ENCODE results near the gene PDE4D.
"Not testable (repeated sequence)": the region's sequence is repeated elsewhere in the genome, so short reads cannot be mapped to it uniquely, and the experiment has no call there.

Gene PDE4D

DNA sequence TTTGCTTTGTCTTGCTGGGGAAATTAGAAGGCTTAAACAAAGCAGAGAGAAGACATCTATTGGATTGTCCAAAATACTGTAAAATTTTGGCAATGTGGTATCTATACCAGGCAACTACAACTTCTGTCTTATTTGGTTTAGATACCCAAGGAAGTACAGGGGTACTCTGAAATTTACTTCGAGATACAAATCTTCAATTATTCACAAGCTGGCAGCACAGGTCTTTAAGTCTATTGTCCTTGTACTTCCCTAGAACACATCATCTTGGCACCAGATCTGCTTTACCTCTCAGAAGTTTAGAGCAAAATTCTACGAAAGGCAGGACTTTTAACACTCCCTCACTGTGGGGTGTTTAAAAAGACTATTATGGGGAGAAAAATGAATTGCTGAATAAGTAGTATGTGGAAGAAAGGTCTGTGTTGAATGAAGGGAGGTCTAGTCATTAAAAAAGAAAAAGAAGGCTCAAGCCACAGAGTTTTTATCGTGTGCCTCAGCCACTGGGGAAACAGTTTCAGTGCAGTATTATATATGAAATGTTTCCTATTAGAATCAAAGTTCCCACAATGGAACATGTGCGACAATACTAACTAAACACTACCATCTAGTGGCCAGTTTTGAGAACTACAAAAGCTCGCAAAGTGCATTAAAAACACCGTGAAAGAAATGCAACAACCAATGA is 93.7 kb downstream of the PDE4D start:
- DNase-seq (ENCODE audit: low read depth): no peak

GRCh38 chr5:59798862-59799667 is 94.5 kb downstream of the PDE4D start:
- no peak for DNase-seq (ENCODE audit: low read depth)

DNA sequence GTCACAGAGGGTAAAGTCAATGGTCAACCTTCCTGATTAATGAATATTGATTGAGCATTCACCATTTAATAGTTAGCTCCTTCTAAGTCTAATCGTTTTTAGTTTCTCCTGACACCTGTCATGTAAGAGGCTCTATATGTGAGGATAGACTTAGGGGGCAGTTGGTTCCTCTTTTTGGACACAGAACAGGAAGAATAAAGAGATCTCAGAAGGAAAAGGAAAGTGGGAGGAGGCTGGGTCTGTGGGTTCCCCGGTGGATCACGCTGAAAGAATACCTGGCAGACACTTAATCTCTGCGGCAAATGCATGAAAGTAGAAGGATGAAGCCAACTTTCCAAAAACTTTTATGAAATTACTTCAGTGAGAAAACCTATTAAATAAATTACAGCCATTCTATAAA is 98.4 kb downstream of the PDE4D start:
- no peak for DNase-seq (ENCODE audit: low read depth)

- DNase-seq (ENCODE audit: low read depth): no peak
Observed at GRCh38 chr5:59792983-59793585, 100.4 kb downstream of the PDE4D start.

GRCh38 chr5:59791617-59792016 is 101.9 kb downstream of the PDE4D start:
- no peak for DNase-seq (ENCODE audit: low read depth)

- no peak for DNase-seq (ENCODE audit: low read depth)
Observed at GRCh38 chr5:59790776-59791475, 102.6 kb downstream of the PDE4D start.

GRCh38 chr5:59790376-59790775 is 103.2 kb downstream of the PDE4D start:
- DNase-seq (ENCODE audit: low read depth): no peak

DNA sequence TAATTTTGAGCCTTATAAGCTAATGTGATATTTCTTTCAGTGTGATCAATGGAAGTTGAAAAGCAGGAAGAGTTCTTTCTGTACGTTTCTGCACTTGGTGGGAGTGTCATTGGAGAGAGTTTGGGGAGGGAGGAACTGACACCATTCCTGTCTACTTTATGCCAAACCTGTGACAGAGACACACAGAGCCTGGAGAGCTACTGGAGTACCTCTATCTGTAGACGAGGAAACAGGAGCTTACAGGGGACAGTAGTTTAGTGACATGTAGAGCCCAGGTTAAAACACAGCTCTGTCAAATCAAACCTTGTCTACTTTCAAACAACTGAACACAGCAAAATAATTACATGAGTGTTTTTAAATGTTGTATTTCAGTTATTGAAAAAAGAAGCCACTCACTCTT is 103.6 kb downstream of the PDE4D start:
- DNase-seq (ENCODE audit: low read depth): no peak

DNA sequence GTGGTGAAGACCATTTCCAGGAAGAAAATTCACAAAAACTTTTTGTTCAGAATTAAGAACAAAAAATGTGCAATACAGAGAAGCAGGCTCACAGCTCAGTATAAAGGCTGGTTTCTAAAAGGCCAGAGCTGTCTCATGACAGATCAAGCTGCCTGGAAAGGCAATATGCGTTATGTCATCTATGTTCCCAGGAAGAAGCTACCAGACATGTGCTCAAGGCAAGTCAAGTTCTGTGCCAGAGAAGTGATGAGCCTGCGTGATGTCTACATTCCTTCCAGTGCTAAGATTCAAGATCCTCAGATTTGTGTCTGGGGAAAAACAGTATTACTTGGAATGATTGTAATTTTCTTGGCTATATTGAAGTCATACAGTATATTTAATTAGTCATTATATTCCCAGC is 104.3 kb downstream of the PDE4D start:
- no peak for DNase-seq (ENCODE audit: low read depth)

GRCh38 chr5:59786334-59786805 is 107.2 kb downstream of the PDE4D start:
- DNase-seq (ENCODE audit: low read depth): no peak

- DNase-seq (ENCODE audit: low read depth): no peak
Observed at GRCh38 chr5:59785676-59786333, 107.7 kb downstream of the PDE4D start.

GRCh38 chr5:59784708-59785107 is 108.8 kb downstream of the PDE4D start:
- not testable (repeated sequence) for DNase-seq (ENCODE audit: low read depth)

GRCh38 chr5:59783264-59783663 is 110.3 kb downstream of the PDE4D start:
- DNase-seq (ENCODE audit: low read depth): no peak

GRCh38 chr5:59782856-59783255 is 110.7 kb downstream of the PDE4D start:
- DNase-seq (ENCODE audit: low read depth): no peak

DNA sequence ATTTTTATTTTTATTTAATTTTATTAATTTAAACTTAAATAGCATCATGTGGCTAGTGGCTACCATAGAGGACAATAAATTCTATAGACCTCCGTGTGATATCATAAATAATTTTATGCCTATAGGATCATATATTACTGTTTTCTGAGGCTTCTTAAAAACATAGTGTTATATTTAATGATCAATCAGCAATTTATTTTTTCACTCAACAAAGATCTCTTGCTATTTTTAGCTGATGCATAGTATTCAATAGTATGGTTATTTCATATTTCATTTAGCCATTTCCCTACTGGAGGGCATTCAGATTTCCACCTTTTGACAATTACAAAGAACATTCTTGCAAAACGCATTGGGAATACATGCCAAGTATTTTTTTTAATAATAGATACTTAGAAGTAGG is 114.1 kb downstream of the PDE4D start:
- DNase-seq (ENCODE audit: low read depth): no peak

DNA sequence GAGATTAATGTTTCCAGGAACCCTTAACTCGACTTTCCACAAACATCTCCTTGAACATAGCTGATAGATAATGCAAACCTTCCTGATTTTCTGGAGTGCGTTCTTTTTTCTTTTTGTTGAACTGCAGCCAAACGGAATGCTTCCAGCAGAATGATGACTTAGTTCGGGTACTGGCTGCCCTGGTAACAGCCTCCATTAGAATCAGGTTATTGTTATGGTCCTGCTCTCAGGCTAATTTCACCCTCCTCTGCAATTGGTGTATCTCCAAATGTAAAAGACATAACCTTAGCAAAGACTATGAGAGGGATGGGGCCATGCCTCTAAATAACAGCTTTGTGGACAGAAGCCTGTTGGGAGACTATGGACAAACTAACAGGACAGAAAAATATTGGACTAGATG is 116.5 kb downstream of the PDE4D start:
- DNase-seq (ENCODE audit: low read depth): no peak

DNA sequence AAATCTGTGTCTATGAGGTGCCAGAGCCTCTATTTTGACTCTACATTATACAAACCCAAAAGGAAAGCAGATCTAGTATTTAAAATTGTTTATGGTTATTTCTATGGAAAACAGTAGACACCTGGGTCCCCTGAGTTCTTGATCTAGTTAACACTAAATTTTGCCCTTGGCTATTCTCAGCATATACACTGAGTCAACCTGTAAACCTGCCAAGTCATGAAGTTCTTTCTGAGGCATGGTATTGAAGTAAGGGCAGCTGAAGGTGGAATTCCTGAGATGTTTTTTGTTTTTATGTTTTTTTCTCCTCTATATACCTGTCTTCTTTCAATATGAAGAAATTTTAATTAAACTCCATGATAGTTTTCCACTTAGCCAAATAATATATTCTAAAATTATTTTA is 120.2 kb downstream of the PDE4D start:
- no peak for DNase-seq (ENCODE audit: low read depth)

- DNase-seq (ENCODE audit: low read depth): no peak
Observed at GRCh38 chr5:59772757-59773156, 120.8 kb downstream of the PDE4D start.

DNA sequence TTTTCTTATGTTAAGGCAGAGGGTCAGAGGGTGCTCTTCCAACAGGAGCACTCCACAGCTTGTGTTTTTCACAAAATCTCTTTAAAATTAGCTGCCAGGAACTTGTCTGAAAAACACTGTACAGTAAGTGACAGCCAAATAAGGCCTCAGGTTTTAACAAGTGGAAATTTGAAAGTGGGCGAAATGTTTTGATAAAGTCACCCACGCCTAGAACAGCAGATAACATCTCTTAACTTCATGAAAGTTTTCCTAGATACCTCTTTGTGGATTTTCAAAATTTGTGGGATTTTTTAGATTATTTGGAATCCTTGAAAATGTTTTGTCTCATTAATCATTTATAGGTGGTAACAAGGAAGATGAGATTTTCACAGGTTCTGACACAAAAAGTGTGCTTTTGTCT is 121.3 kb downstream of the PDE4D start:
- no peak for DNase-seq (ENCODE audit: low read depth)

GRCh38 chr5:59770953-59771352 is 122.6 kb downstream of the PDE4D start:
- no peak for DNase-seq (ENCODE audit: low read depth)

DNA sequence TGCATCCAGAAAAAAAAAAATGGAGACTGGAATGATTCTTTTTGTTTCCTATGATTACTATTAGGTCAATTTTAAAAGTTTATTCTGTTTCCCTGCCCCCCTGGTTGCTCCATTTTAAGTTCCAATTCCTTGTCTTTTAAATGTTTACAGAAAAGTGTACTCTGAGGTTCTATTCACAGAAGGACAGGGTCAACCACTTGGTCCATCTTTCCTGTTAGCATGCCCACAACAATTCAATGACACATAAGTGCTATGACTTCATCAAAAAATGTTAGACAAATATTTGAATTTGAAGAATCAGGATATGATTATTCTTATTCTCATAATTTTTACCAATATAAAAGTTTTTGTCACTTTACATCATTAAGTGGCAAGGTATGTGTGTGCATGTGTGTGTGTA is 123.7 kb downstream of the PDE4D start:
- no peak for DNase-seq (ENCODE audit: low read depth)

DNA sequence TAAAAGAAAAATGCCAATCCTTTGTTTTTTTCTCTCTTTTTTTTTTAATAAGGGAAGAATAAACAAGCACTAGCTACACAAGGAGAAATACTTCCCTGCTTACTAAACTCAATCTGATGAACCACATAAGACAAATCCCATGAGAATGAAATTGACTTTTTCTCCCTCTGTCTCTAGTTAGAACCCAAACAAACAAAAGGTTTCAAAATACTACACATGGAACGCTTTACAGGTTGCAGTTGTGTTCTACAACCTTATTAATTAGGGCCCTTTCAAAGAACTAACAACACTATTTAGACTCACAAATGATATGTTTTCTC is 124.5 kb downstream of the PDE4D start:
- no peak for DNase-seq (ENCODE audit: low read depth)

Data from activated T-helper 9 cell treated with anti-CD3 and anti-CD28 coated beads, Interleukin-2, amount 50 U/mL, for 16 hours (primary cell).